ENCODE results near the gene CD200R1. TPM values are rescaled to one million over a fixed set of nuclear protein-coding genes. Genes with fewer than 3 reads are reported as not detected.

CD200R1 gene
- total RNA-seq, 2 donors from 2014 or later, result 0.84 to 1.1 TPM

DNA sequence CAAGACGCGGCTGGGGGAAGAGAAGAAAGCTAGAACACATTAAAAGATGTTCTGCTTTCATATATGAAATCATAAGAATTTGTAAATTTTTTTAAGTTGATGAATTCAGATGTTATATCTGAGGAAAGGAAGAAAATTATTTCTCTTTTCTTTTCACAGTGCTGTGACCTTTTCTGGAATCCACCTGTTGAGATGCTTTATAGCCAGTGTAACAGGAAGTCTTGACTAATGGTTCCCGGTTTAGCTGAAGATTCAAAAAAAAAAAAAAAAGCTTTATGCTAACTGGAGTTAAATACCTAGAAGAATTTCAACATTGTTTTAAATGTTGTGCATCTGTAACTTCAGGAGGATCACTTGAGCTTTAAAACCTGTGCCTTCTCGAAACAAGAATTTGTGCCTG is 25.8 kb upstream of the CD200R1 start:
- DNase-seq, result no peak
- H3K36me3 ChIP-seq, result peaks cover 3% of the 10 kb centered on the region
- intact Hi-C loops (cut with DNase I), result no loop called here
- H3K27ac ChIP-seq, result no peak overlapping the region
- no peaks in the 10 kb centered on the region for H3K4me1 ChIP-seq
- H3K4me3 ChIP-seq, result no peak overlapping the region
- TF ChIP-seq, protein P1, sequence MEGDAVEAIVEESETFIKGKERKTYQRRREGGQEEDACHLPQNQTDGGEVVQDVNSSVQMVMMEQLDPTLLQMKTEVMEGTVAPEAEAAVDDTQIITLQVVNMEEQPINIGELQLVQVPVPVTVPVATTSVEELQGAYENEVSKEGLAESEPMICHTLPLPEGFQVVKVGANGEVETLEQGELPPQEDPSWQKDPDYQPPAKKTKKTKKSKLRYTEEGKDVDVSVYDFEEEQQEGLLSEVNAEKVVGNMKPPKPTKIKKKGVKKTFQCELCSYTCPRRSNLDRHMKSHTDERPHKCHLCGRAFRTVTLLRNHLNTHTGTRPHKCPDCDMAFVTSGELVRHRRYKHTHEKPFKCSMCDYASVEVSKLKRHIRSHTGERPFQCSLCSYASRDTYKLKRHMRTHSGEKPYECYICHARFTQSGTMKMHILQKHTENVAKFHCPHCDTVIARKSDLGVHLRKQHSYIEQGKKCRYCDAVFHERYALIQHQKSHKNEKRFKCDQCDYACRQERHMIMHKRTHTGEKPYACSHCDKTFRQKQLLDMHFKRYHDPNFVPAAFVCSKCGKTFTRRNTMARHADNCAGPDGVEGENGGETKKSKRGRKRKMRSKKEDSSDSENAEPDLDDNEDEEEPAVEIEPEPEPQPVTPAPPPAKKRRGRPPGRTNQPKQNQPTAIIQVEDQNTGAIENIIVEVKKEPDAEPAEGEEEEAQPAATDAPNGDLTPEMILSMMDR (IDR thresholded peaks at IDR 0.05), result no peak
- H3K27me3 ChIP-seq, result no peaks in the 10 kb centered on the region
- H3K9me3 ChIP-seq, result no peaks in the 10 kb centered on the region
- no peak overlapping the region for H3K9ac ChIP-seq (ENCODE audit: low read depth in 2 of 2, low read length in 2 of 2)

DNA sequence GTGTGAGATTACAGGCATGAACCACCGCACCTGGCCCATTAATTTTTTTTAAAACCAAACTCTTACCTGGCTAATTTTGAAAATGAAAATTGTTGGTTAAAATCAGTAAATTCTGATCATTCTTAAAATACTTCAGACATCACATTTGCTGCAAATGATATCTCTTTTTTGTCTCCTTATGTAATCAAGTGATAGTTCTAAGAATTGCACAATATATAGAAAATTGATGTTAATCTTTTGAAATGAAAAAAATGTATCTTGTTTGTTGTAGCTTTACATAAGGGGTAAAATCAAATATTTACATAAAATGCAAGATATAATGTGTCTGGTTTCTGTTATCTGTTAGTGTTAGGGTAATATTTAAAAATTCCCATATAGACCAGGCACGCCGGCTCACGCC is 20.9 kb upstream of the CD200R1 start:
- Histone ChIP-seq H3K4me1 (peaks cover 3% of the 10 kb centered on the region), H3K9me3 (no peaks in the 10 kb centered on the region), H3K36me3 (no peaks in the 10 kb centered on the region), H3K9ac (ENCODE audit: low read depth in 2 of 2, low read length in 2 of 2) (no peak overlapping the region), H3K27me3 (no peaks in the 10 kb centered on the region), H3K4me3 (no peak overlapping the region), H3K27ac (no peak overlapping the region)
- intact Hi-C loops (cut with DNase I), result no loop called here
- TF ChIP-seq, protein P1 (IDR thresholded peaks at IDR 0.05), result no peak
- no peak for DNase-seq

DNA sequence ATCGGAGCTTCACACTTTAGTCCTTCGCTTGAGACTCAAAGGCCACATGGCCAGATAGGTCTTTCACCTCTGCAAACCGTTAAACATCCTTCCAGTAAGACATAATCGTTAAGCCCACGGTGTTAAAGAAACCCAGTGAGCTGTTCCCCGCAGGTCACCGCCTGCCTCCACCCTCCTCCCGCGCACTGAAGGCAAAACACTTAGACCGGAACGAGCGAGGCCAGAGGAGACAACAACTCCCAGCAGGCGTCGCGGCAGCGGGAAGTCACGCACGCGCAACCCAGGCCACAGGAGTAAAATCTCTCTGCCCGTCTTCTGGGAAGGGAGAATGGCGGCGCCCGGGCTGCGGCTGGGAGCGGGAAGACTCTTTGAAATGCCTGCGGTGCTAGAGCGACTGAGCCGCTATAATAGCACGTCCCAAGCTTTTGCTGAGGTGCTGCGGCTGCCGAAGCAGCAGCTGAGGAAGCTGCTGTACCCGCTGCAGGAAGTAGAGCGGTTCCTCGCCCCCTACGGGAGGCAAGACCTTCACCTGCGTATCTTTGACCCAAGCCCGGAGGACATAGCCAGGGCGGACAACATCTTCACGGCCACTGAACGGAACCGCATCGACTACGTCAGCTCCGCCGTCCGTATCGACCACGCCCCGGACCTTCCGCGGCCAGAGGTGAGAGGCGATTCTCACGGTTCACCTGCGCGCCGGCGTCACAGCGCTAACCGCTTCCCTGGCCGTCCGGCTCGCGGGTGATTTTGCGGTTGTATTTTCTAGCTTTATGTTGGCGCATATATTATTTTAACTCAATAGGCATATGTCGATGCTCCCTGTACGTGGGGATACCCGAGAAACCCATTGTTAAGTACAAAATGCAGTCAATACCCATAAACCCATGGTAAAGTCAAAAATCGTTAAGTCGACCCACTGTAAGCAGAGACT is 16.0 kb upstream of the CD200R1 start, which contains the start of gene GTPBP8:
Gene GTPBP8, plus strand, starts transcription at position 313 of the 931 bp plus-strand sequence. Its CDS starts 16 bp downstream, at position 329.
- DNase-seq, result peak; percentile 95
- intact Hi-C loops (cut with DNase I), result no loop called here
- TF ChIP-seq, protein P1 (IDR thresholded peaks at IDR 0.05), result no peak

DNA sequence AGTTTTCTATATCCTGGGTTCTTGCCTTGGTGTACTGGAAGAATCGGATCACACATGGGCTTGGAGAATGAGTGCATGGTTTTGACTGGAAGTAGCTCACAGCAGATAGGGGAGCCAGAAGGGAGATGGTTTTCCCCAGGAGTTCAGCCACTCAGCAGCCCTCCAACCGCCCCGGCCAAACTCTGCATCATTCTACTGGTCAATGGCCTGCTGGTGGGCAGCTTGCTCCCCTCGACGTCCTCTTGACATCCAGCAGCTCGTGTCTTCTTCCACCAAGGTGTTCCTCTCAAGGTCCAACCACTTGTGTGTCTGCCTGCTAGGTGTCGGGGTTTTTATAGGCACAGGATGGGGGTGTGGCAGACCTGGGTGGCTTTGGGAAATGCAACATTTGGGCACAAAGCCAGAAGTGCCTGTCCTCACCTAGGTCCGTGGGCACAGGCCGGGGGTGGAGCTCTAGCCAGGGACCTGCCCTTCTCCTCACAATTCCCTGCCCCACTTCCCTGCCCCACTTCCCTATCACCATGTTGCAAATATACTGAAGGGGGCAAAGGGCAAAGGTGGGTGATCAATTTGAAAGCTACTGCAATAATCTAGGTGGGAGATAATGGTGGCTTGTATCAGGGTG is 12.9 kb upstream of the CD200R1 start:
- H3K27me3 ChIP-seq, result no peaks in the 10 kb centered on the region
- no peaks in the 10 kb centered on the region for H3K9me3 ChIP-seq
- no peak overlapping the region for H3K4me3 ChIP-seq
- no peak for DNase-seq
- no peak overlapping the region for H3K27ac ChIP-seq
- H3K4me1 ChIP-seq, result peaks cover 3% of the 10 kb centered on the region
- no peaks in the 10 kb centered on the region for H3K36me3 ChIP-seq
- TF ChIP-seq, protein P1 (IDR thresholded peaks at IDR 0.05), result no peak
- H3K9ac ChIP-seq (ENCODE audit: low read depth in 2 of 2, low read length in 2 of 2), result no peak overlapping the region
- intact Hi-C loops (cut with DNase I), result loop anchor here (10.0 kb wide), 1 partner anchor 403 kb away; no protein-coding TSS in a partner anchor

More for the DNA sequence above, 16.0 kb upstream of the CD200R1 start, which contains the start of gene GTPBP8:
- Histone ChIP-seq H3K4me1 (peaks cover 3% of the 10 kb centered on the region), H3K27me3 (no peaks in the 10 kb centered on the region), H3K9ac (ENCODE audit: low read depth in 2 of 2, low read length in 2 of 2) (peak within 1 kb of the TSS; percentile 84 to 85), H3K4me3 (peak within 1 kb of the TSS; percentile 61), H3K27ac (peak within 1 kb of the TSS; percentile 97), H3K36me3 (no peaks in the 10 kb centered on the region), H3K9me3 (no peaks in the 10 kb centered on the region)

DNA sequence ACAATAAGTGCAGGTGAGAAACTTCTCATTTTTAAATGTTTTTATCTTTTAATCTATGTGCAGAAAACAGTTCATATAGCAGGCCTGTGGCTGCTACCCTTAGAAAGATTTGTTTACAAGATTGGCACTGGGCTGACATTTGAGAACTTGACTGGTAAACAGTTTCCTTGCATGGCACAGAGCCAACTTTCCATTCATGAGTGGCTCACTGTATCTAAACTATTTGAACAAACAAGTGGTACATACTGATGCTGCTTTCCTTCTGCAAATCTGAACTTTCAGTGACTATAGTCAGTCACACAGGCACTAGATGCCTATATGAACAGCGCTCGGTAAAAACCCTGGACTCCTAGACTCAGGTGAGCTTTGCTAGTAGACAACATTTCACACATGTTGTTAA is 9.6 kb upstream of the CD200R1 start:
- no peak overlapping the region for H3K27ac ChIP-seq
- H3K27me3 ChIP-seq, result no peaks in the 10 kb centered on the region
- H3K4me3 ChIP-seq, result no peak overlapping the region
- intact Hi-C loops (cut with DNase I), result loop anchor here (10.0 kb wide), 1 partner anchor 400 kb away; no protein-coding TSS in a partner anchor
- TF ChIP-seq, protein P1 (IDR thresholded peaks at IDR 0.05), result no peak
- no peaks in the 10 kb centered on the region for H3K9me3 ChIP-seq
- no peaks in the 10 kb centered on the region for H3K36me3 ChIP-seq
- no peaks in the 10 kb centered on the region for H3K4me1 ChIP-seq
- H3K9ac ChIP-seq (ENCODE audit: low read depth in 2 of 2, low read length in 2 of 2), result no peak overlapping the region
- DNase-seq, result no peak
